Effector memory CD4-positive, alpha-beta T cell (primary cell): Measurements from ENCODE around the gene ZGPAT.

Experiments
- DNase-seq, 3 donors: peaks; one replicate each; pipeline ENCODE4 v3.0.0-alpha.2; 2020
- H3K27ac ChIP-seq: 2 replicates; pipeline ENCODE4 v1.7.0; 2013; ENCODE audit warnings: mild to moderate bottlenecking, low read length, moderate library complexity; ENCODE audit not compliant: insufficient read depth, poor library complexity, severe bottlenecking
- H3K27me3 ChIP-seq: replicated peaks from 2 replicates; pipeline ENCODE4 v1.7.0; 2013; ENCODE audit warnings: mild to moderate bottlenecking, low read length; ENCODE audit not compliant: insufficient read depth, control insufficient read depth, poor library complexity, severe bottlenecking
- H3K36me3 ChIP-seq: 2 replicates; pipeline ENCODE4 v1.7.0; 2013; ENCODE audit warnings: mild to moderate bottlenecking, low read length, moderate library complexity; ENCODE audit not compliant: control insufficient read depth, insufficient read depth
- H3K4me1 ChIP-seq: 2 replicates; pipeline ENCODE4 v1.7.0; 2013; ENCODE audit warnings: low read length, mild to moderate bottlenecking; ENCODE audit not compliant: control insufficient read depth, insufficient read depth, poor library complexity, severe bottlenecking
- H3K4me3 ChIP-seq: 2 replicates; pipeline ENCODE4 v1.7.0; 2013; ENCODE audit warnings: low read length, low read depth, mild to moderate bottlenecking; ENCODE audit not compliant: insufficient read depth, poor library complexity, severe bottlenecking
- H3K9me3 ChIP-seq: 2 replicates; pipeline ENCODE4 v1.7.0; 2013; ENCODE audit warnings: mild to moderate bottlenecking, low read length, moderate library complexity; ENCODE audit not compliant: control insufficient read depth

ZGPAT gene

GRCh38 chr20:63693733-63694583, 13.9 kb upstream of the ZGPAT start:
- Histone ChIP-seq H3K4me1 (peaks cover 21% of the 10 kb centered on the region), H3K9me3 (no peaks in the 10 kb centered on the region), H3K27me3 (no peaks in the 10 kb centered on the region), H3K27ac (no peak overlapping the region), H3K36me3 (peaks cover 8% of the 10 kb centered on the region), H3K4me3 (no peak overlapping the region)
- no peak for DNase-seq

GRCh38 chr20:63694584-63695423, 13.0 kb upstream of the ZGPAT start:
- Histone ChIP-seq H3K9me3 (no peaks in the 10 kb centered on the region), H3K27ac (no peak overlapping the region), H3K4me1 (peaks cover 22% of the 10 kb centered on the region), H3K4me3 (no peak overlapping the region), H3K27me3 (no peaks in the 10 kb centered on the region), H3K36me3 (peaks cover 8% of the 10 kb centered on the region)
- DNase-seq, result no peak

- Histone ChIP-seq H3K9me3 (no peaks in the 10 kb centered on the region), H3K36me3 (peaks cover 8% of the 10 kb centered on the region), H3K4me1 (peaks cover 22% of the 10 kb centered on the region), H3K4me3 (no peak overlapping the region), H3K27me3 (no peaks in the 10 kb centered on the region), H3K27ac (no peak overlapping the region)
- no peak for DNase-seq
Measured at GRCh38 chr20:63695424-63696305, 12.2 kb upstream of the ZGPAT start.

- no peaks in the 10 kb centered on the region for H3K9me3 ChIP-seq
- peaks cover 27% of the 10 kb centered on the region for H3K4me1 ChIP-seq
- no peak overlapping the region for H3K4me3 ChIP-seq
- no peak overlapping the region for H3K27ac ChIP-seq
- no peak for DNase-seq
- H3K36me3 ChIP-seq, result peaks cover 8% of the 10 kb centered on the region
- no peaks in the 10 kb centered on the region for H3K27me3 ChIP-seq
Measured at GRCh38 chr20:63696306-63696627, 11.6 kb upstream of the ZGPAT start.

- Histone ChIP-seq H3K36me3 (peaks cover 8% of the 10 kb centered on the region), H3K9me3 (no peaks in the 10 kb centered on the region), H3K4me1 (peaks cover 32% of the 10 kb centered on the region), H3K27me3 (no peaks in the 10 kb centered on the region), H3K27ac (no peak within 1 kb of the TSS), H3K4me3 (peak within 1 kb of the TSS; percentile 37)
- no peak for DNase-seq
Measured at GRCh38 chr20:63696628-63697356, 11.0 kb upstream of the ZGPAT start, which contains the start of gene TNFRSF6B. TNFRSF6B (plus strand) TSS chr20:63696652; CDS start chr20:63696768, 116 bp downstream.

- DNase-seq, result no peak
- H3K9me3 ChIP-seq, result no peaks in the 10 kb centered on the region
- H3K4me1 ChIP-seq, result peaks cover 36% of the 10 kb centered on the region
- H3K36me3 ChIP-seq, result peaks cover 8% of the 10 kb centered on the region
- no peak overlapping the region for H3K27ac ChIP-seq
- no peak overlapping the region for H3K4me3 ChIP-seq
- H3K27me3 ChIP-seq, result no peaks in the 10 kb centered on the region
Measured at GRCh38 chr20:63697357-63697867, 10.4 kb upstream of the ZGPAT start.

GRCh38 chr20:63697868-63698545, 9.8 kb upstream of the ZGPAT start:
- Histone ChIP-seq H3K27me3 (no peaks in the 10 kb centered on the region), H3K27ac (no peak overlapping the region), H3K4me1 (peaks cover 36% of the 10 kb centered on the region), H3K4me3 (no peak overlapping the region), H3K36me3 (peaks cover 8% of the 10 kb centered on the region), H3K9me3 (no peaks in the 10 kb centered on the region)
- DNase-seq, result no peak

GRCh38 chr20:63698739-63699465, 8.9 kb upstream of the ZGPAT start:
- H3K4me3 ChIP-seq, result no peak overlapping the region
- peaks cover 36% of the 10 kb centered on the region for H3K4me1 ChIP-seq
- no peak overlapping the region for H3K27ac ChIP-seq
- peaks cover 15% of the 10 kb centered on the region for H3K36me3 ChIP-seq
- H3K27me3 ChIP-seq, result no peaks in the 10 kb centered on the region
- DNase-seq, result no peak
- H3K9me3 ChIP-seq, result no peaks in the 10 kb centered on the region
